ENCODE results near the gene PCGF3.

PCGF3 gene

GRCh38 chr4:763922-764321, 58.3 kb downstream of the PCGF3 start:
- DNase-seq (ENCODE audit: extremely low read depth, low read depth): no peak

DNA sequence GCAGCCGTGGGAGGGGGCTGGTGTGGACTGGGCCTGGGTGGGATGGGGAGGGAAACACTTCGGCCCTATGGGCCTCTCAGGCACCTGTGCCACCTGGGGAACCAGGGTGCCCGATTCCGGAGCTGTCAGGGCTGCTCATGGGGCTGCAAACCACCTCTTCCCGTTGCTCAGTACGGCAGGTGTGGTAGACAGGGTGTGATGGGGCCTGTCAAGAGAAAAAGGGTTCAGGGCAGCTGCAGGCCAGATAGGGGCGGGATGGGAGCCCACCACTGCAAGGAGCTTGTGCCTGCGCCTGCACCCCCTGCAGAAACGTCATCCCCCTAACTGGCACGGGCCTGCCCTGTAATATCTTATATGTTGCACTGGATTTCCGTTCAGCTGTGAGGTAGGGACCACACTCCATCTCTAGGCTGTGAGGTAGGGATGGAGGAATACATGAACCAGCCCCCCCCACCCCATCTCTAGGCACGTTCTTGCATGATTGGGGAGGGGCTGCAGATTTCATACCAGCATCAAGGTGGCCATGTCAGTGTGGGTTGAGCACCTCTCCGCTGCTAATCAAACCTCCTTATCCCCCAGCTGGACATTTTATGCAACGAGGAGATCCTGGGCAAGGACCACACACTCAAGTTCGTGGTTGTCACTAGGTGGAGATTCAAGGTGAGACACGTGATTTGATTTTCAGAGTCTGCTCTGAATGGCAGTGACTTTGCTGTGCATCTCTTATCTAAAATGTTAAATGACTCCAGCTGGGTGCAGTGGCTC, 59.0 kb downstream of the PCGF3 start:
- no peak for TF ChIP-seq CTCF (IDR thresholded peaks at IDR 0.05; ENCODE audit: low read depth, low read length)

More at GRCh38 chr4:763922-764321, 58.3 kb downstream of the PCGF3 start:
- no peak for TF ChIP-seq CTCF (IDR thresholded peaks at IDR 0.05; ENCODE audit: low read depth, low read length)

DNA sequence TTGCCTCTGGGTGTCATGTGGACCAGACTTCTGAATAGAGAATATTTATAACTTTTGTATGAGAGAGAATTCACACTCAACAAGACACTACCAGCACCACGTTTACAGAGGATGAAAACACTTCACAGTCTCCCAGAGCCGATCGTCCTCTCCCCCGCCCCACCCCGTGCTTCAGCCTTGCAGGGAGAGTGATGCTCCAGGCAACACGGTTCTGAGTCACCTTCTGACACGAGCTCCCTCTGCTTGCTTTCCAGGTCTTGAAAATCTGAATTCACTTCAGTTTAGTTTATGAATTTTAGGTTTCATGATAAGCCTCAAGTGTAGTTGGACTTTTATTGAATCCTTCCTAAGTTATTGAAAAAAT, 60.5 kb downstream of the PCGF3 start:
- no peak for DNase-seq (ENCODE audit: extremely low read depth, low read depth)
- no peak for TF ChIP-seq CTCF (IDR thresholded peaks at IDR 0.05; ENCODE audit: low read depth, low read length)

More for the DNA sequence above, 59.0 kb downstream of the PCGF3 start:
- no peak for DNase-seq (ENCODE audit: extremely low read depth, low read depth)

DNA sequence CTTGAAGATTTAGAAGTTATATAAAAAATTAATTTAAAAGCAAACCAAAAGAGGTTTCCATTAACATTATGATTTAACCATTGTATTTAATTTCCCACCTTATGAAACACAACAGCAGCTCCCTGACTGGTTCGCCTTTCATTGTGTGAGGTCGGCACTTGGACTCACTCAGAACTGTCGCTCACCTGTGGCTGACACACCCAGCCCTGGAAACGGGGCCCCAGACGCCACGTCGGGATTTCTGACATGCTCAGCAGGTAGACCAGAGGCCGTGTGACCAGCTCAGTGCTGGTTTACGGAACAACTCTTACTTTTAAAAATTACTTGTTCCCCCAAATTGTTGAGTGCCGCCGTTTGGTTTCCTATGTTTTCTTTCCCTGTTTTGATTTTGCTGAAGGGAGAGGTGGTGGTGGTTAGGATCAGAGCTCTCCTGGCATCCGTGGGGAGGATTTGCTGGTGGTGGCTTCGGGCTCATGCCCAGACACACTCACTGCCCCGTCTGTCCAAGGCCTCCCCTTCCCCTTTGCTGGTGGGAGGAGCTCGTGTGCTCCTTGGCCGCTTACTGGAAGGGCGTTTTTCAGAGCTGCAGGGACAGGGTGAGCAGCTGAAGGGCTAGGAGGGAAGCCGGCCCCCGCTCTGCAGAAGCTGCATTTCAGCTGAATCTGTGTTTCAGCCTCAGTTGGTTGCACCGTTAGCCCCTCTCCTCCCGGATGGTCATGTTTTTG, 61.1 kb downstream of the PCGF3 start:
- no peak for DNase-seq (ENCODE audit: extremely low read depth, low read depth)
- TF ChIP-seq CTCF (IDR thresholded peaks at IDR 0.05; ENCODE audit: low read depth, low read length): no peak

- no peak for DNase-seq (ENCODE audit: extremely low read depth, low read depth)
- TF ChIP-seq CTCF (IDR thresholded peaks at IDR 0.05; ENCODE audit: low read depth, low read length): no peak
Observed at GRCh38 chr4:768076-768475, 62.4 kb downstream of the PCGF3 start.

GRCh38 chr4:768995-769394, 63.4 kb downstream of the PCGF3 start:
- TF ChIP-seq CTCF (IDR thresholded peaks at IDR 0.05; ENCODE audit: low read depth, low read length): no peak
- no peak for DNase-seq (ENCODE audit: extremely low read depth, low read depth)

DNA sequence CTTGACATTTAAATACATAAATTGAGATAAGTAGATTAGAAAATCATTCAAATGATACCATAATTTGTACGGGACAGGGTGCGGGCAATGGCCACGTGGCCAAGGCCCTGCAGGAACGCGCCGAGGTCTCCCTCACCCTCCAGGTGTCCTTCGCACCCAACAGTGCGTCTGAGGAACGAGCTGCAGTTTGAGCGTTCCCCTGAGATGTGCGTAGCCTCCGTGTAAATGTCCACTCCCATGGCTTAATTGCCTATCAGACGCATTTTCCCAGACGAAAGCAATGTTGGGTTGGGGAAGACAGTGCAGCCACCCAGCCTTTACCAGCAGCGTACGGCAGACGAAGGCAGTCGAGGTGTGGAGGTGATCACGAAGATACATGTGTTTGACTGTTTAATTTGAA, 63.9 kb downstream of the PCGF3 start:
- TF ChIP-seq CTCF (IDR thresholded peaks at IDR 0.05; ENCODE audit: low read depth, low read length): no peak
- no peak for DNase-seq (ENCODE audit: extremely low read depth, low read depth)

Measured in AG09319 (cell line).